Thyroid gland (tissue), 4 donors: ENCODE measurements around the gene CDK5RAP2.

ENCODE experiments used
- CTCF ChIP-seq, 6 experiments: fragments of 200-600 bp in 3 of 6; fragments of 450-650 bp in 3 of 6; sonication (generic) in 3 of 6; IDR thresholded peaks; one replicate each; pipeline ENCODE4 v1.5.1; 2016 to 2019; ENCODE audit warnings: antibody characterized with exemption in 6 of 6, mild to moderate bottlenecking in 2 of 6, inconsistent platforms in 1 of 6, moderate library complexity in 1 of 6
- POLR2A ChIP-seq, 2 donors: fragments of 450-650 bp; IDR thresholded peaks; one replicate each; pipeline ENCODE4 v1.6.1; 2017; ENCODE audit warnings: antibody characterized with exemption in 2 of 2, mild to moderate bottlenecking in 2 of 2, moderate library complexity in 1 of 2

DNA sequence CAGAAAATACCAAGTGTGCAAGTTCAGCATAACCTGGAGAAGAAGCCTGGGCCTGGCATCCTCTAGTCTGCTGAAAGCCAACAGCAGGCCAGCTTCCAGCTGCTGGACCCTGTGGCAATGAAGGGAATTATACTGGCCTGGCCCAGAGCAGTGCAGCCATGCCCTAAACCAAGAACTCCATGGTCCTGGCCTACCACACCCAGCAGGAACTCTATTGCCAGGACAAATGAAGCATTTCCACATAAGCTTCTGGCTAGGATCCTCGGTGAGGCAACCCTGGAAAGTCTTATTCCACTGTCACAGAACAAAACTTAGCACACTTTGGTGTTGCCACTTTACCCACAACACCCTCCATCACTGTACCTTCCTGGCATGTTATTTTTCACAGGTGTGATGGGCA, 35.5 kb downstream of the CDK5RAP2 start:
- no peak for TF ChIP-seq POLR2A (IDR thresholded peaks at IDR 0.05)
- no peak for TF ChIP-seq CTCF (IDR thresholded peaks at IDR 0.05)
